GM20000 (cell line): Measurements from ENCODE around the gene DSG1.

Experiments used
- DNase-seq: peaks from one replicate; pipeline ENCODE4 v3.0.0; 2012; ENCODE audit warnings: low spot score
- CTCF ChIP-seq: IDR thresholded peaks from 2 replicates; pipeline ENCODE4 v1.5.1; 2012; ENCODE audit warnings: mild to moderate bottlenecking, control low read depth; ENCODE audit errors: extremely low read depth, missing control alignments

Gene DSG1

GRCh38 chr18:31317860-31318259, at the start of gene DSG1:
DSG1 (plus strand) TSS chr18:31318160; CDS start chr18:31318301, 141 bp downstream.
- no peak for TF ChIP-seq CTCF
- DNase-seq = no peak

- TF ChIP-seq CTCF = no peak
- DNase-seq = no peak
These were observed 49.0 kb upstream of the DSG1 start for GRCh38 chr18:31268985-31269406.

GRCh38 chr18:31269566-31269965, 48.4 kb upstream of the DSG1 start:
- DNase-seq = no peak
- no peak for TF ChIP-seq CTCF

GRCh38 chr18:31270578-31270977, 47.4 kb upstream of the DSG1 start:
- no peak for TF ChIP-seq CTCF
- DNase-seq = no peak

GRCh38 chr18:31273812-31274527, 44.0 kb upstream of the DSG1 start:
- TF ChIP-seq CTCF = no peak
- no peak for DNase-seq

- DNase-seq = no peak
- TF ChIP-seq CTCF = no peak
These were observed 43.0 kb upstream of the DSG1 start for GRCh38 chr18:31274931-31275330.

- no peak for TF ChIP-seq CTCF
- DNase-seq = no peak
These were observed 42.1 kb upstream of the DSG1 start for GRCh38 chr18:31275722-31276463.
